PC-3 (cell line): Measurements from ENCODE around the gene DLG1.

Source experiments
- EZH2 ChIP-seq: fragments of 300-600 bp; sonication (generic); IDR thresholded peaks from one replicate; pipeline ENCODE4 v1.6.1; 2017; ENCODE audit warnings: antibody characterized with exemption, mild to moderate bottlenecking, low read length; ENCODE audit not compliant: unreplicated experiment
- EZH2phosphoT487 ChIP-seq: fragments of 300-600 bp; sonication (generic); IDR thresholded peaks from 2 replicates; pipeline ENCODE4 v1.6.1; 2018; ENCODE audit warnings: mild to moderate bottlenecking, antibody characterized with exemption, low read length, borderline replicate concordance
- TF ChIP-seq, protein P1 (sequence below): fragments of 300-600 bp; sonication (generic); conservative IDR thresholded peaks from 2 replicates; pipeline ENCODE4 v1.5.1; 2017; ENCODE audit warnings: antibody characterized with exemption, low read depth, mild to moderate bottlenecking, low read length

DNA sequence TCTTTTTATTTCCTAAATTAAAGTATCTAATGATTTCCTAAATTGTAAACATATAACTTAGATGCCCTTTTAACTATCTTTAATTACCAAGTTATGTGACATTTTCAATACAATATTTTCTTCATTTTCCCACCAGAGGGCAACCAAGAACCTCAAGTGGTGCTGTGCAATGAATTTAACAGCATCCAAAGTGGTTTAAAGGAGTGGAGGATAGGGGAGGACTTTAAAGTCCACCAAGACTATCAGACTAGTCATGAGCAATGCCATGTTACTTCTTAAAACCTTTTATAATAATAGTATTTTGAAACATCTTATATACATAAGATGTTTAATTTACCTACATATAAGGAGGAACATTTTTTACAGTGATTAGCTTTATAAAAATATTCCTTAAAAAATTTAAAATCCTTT is 74.4 kb downstream of the DLG1 start:
- TF ChIP-seq, protein P1, sequence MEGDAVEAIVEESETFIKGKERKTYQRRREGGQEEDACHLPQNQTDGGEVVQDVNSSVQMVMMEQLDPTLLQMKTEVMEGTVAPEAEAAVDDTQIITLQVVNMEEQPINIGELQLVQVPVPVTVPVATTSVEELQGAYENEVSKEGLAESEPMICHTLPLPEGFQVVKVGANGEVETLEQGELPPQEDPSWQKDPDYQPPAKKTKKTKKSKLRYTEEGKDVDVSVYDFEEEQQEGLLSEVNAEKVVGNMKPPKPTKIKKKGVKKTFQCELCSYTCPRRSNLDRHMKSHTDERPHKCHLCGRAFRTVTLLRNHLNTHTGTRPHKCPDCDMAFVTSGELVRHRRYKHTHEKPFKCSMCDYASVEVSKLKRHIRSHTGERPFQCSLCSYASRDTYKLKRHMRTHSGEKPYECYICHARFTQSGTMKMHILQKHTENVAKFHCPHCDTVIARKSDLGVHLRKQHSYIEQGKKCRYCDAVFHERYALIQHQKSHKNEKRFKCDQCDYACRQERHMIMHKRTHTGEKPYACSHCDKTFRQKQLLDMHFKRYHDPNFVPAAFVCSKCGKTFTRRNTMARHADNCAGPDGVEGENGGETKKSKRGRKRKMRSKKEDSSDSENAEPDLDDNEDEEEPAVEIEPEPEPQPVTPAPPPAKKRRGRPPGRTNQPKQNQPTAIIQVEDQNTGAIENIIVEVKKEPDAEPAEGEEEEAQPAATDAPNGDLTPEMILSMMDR, result peak; percentile 83
- no peak for TF ChIP-seq EZH2
- TF ChIP-seq EZH2phosphoT487, result no peak
